ENCODE measurements around the gene TGFBR3.

GRCh38 chr1:91895832-91896556, 10.0 kb upstream of the TGFBR3 start:
- TF ChIP-seq CTCF (IDR thresholded peaks at IDR 0.05) (no peak), TCF7L2 (IDR thresholded peaks at IDR 0.05; ENCODE audit: low read depth, low read length) (no peak), POLR2AphosphoS5 (IDR thresholded peaks at IDR 0.05; ENCODE audit: low read depth, low read length) (no peak), REST (IDR thresholded peaks at IDR 0.05; ENCODE audit: insufficient read depth in 1 of 2, low read depth in 2 of 2, low read length in 1 of 2) (no peak)

Data from Panc1 (cell line).